Esophagus squamous epithelium (tissue), 4 donors: ENCODE data around the gene SPON2.

Experiments used
- CTCF ChIP-seq, 6 experiments: fragments of 450-650 bp in 4 of 6; fragments of 200-600 bp in 2 of 6; sonication (generic) in 2 of 6; IDR thresholded peaks; one replicate each; pipeline ENCODE4 v1.5.1; 2016 to 2019; ENCODE audit warnings: antibody characterized with exemption in 6 of 6, mild to moderate bottlenecking in 4 of 6, moderate library complexity in 4 of 6
- POLR2A ChIP-seq, 4 donors: fragments of 450-650 bp; IDR thresholded peaks; one replicate each; pipeline ENCODE4 v1.6.1; 2017; ENCODE audit warnings: antibody characterized with exemption in 4 of 4, mild to moderate bottlenecking in 4 of 4, moderate library complexity in 3 of 4

- TF ChIP-seq CTCF (IDR thresholded peaks at IDR 0.05) (no peak), POLR2A (IDR thresholded peaks at IDR 0.05) (no peak)
Observed at GRCh38 chr4:1182313-1182712, 9.9 kb upstream of the SPON2 start.
